GM10847 (cell line): ENCODE data around the gene CYP1B1.

Source experiments
- POLR2A ChIP-seq: IDR thresholded peaks from 2 replicates; pipeline ENCODE4 v1.6.1; 2011; ENCODE audit not compliant: insufficient read length; ENCODE audit errors: extremely low read depth

Gene CYP1B1

DNA sequence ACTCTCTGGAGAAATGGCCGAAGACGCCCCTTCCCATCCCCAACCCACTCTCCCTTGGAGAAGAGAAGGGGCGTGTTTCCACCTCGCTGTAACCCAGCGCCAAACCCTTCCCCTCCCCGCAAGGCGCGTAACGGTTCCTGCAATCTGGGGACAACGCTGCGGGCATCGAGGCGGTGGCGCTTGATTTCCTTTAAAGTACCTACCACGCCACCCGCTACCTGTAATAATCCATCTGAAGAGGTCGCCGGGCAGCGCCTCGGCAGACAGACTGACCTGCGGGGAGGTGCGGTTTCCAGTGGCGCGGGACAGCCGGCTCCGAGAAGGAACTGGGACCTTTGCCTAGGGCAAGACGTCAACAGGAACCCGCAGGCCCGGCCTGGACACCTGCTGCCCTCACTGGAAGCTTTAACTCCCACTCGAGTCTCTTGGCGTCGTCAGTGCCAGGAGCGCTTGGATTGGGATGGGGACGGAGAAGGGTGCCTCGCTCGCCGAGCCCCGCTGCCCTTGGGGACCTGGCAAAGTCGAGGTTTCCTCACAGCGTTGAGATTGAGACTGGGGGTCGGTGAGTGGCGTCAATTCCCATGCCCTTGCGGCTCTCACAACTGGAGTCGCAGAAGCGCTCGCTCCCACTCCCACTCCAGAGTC, at the start of gene CYP1B1:
TSS of gene CYP1B1 (minus strand) at position 645 of the 645 bp plus-strand sequence. CDS start 763 bp downstream, outside the sequence.
- no peak for TF ChIP-seq POLR2A

DNA sequence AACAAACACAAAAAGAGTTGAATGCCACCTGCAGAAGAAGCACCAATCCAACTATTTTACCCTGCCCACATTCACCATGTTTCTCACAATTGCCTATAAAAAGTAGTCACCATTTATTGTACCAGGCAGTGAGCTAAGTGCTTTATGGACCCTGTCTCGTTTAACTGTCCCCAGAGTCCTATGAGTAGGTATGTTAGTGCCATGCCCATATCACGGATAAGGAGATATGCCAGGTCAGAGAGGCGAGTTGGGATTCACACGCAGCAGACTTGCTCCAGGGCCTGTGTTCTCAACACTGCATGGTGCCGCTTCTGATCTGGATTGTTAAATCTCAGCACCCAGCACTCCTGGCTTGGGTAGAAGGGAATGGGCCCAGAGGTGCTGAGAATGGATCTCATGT, 49.1 kb upstream of the CYP1B1 start:
- no peak for TF ChIP-seq POLR2A

DNA sequence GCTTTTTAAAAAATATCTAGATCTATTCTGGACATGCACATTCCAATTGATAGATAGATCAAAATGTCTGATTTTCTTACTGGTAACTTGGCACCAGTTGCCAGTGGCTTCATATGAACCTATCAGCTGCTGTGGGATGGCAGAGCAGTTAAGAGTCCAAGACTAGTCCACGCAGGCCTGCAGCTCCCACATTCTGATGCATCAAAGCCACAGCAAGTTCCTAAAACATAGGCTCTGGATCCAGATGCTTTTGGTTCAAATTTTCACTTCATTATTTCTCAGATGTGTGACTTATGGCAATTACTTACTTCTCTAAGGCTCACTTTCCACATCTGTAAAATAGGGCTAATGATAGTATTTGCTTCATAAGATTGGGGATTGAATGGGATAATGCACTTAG, 48.0 kb upstream of the CYP1B1 start:
- no peak for TF ChIP-seq POLR2A

DNA sequence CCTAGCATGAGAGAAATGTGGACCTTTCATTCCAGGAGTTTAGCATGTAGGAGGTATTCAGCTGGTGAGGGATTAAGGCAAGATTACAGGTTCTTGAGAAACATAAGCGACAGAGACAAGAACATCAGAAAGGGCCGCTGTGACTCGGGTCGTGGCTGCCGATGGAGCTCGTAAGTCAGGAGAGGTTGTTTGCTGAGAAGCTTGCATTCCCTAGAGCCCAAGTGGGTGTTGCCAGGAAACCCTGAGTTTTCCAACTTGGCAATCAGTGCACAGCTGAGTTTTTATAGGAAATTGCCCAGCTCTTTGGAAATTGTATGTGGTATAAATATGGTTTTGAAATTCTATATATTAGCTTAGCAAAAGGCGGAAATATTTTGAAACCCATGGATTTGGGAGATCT, 46.4 kb upstream of the CYP1B1 start:
- no peak for TF ChIP-seq POLR2A

DNA sequence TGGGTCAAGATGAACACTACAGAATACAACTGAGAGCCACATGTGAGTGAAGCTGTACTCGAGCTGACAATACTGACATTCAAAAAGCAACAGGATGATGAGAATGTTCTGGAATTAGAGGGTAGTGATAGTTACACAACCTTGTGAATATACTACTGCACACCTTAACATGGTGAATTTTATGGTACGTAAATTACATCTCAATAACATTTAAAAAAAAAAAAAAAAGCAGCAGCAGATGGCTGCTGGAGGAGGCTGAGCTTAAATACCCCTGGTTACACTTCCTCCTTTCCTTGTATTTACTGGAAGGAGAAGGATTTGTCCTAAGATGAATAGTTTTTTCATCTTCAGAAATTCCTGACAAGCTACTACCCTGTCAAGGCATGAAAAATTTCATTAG, 45.5 kb upstream of the CYP1B1 start:
- TF ChIP-seq POLR2A = no peak

DNA sequence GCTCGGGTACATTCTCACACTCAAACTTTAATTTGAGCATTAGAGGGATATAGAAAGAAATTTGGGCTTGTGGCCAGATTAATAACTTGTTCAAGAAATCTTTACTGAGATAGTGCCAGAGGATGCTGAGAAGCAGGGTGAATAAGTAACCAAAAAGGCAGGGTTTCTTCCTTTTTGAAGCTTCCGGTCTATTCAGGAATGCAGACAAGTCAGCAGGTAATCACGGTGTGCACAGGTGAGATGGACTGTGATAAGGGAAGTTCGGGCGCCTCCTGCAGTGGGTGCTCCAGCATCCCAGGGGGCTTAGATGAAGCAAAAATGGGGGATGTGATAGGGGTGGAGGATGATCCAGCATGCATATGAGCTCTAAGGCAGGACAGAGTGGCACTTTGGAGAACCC, 44.9 kb upstream of the CYP1B1 start:
- no peak for TF ChIP-seq POLR2A

DNA sequence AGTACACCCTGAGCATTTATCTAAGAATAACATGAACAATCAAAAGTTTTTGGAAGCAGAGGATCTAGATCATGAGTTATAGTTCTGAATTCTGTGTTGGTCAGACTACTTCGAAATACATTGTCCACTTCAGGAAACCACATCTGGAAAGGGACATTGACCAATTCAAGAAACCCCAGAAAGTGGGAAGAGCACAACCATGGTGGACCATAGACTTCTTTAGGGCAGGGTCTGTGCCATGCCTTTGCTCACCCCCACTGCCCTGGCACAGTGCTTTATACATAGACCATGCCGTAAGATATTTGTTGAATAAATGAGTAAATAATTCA, 44.3 kb upstream of the CYP1B1 start:
- no peak for TF ChIP-seq POLR2A

DNA sequence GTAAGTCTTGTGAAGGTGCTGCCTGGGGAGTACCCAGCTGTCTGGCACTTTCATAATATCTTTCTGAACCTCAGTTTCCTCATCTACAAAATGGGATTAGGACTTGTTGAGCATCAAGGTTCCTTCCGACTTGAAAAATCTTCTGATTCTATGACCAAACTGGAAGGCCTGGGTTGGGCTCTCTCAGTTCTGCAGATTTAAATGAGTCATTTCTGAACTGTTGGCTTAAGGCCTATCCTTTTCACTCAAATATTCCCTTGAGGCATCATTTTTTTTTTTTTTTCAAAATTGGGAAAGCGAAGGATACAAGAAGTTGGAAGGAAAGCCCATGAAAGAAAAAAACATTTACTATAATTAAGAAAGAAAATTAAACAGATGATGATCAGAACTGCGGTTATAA, 40.8 kb upstream of the CYP1B1 start:
- TF ChIP-seq POLR2A = no peak

DNA sequence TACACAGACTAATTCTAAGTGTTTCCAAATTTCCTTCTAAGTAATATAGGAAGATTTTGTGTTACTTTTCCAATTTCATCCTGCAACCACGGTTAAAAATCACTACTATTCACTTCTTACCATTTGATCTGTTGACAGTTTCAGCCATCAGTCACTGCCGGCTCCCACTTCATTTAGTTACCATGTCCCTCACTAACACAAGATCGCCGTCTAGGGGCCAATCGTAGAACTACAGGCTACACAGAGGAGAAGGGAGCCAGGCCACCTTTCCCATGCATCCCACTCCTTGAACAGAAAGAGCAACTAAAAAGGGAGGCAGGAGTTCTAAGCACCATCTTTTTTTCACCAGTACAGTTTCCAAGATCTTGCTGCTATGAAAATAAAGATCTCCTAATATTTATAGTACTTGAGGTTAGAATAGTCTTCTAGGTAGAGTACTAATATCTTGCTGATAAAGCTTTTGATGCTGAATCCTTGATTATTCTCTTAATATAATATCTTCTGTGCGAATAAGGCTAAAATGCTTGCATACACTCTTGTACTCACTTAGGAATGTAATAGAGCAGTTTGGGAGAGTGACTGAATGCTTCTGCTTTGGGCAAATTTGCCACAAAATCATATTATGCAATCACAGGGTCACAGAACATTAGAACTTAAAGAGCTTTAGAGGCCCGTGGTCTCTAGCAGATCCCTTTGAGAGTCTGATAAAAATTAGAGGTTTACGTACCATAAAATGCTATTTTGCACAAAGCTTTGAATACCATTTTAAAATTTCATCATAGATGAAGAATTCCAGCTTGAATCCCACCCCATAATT, 39.5 kb upstream of the CYP1B1 start:
- no peak for TF ChIP-seq POLR2A

DNA sequence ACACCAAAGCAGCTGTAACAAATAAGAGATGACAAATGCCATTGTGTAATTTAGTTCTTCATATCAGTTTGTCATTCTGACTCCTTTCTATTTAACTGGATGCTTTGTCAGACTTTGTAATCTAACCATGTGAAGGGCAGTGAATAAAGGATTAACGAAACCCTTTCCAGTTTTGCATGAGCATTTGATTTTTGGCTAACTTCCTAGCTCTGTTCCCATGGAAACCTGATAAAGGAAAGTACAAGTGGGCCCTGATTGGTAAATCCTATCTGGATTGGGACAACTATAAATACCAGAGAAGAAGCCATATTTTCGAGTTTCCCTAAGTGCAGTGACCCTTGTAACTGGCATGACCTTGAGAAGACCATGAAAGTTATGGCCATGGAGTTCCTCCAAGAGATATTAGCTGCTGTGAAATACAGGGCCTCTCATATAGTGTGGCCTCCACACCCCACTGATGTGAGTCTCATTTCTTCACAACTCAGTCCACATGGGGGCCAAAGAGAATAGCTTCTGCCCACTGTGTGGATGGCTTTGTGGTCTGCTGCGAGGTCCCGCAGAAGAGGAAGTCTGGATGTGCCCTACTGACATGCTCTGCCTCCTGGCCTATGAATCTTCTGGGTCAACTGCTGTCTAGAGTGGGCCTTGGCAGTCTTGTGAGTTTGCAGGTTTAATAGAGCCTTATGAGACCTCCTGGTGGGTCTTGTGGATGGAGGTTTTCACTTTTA, 38.2 kb upstream of the CYP1B1 start:
- TF ChIP-seq POLR2A = no peak

DNA sequence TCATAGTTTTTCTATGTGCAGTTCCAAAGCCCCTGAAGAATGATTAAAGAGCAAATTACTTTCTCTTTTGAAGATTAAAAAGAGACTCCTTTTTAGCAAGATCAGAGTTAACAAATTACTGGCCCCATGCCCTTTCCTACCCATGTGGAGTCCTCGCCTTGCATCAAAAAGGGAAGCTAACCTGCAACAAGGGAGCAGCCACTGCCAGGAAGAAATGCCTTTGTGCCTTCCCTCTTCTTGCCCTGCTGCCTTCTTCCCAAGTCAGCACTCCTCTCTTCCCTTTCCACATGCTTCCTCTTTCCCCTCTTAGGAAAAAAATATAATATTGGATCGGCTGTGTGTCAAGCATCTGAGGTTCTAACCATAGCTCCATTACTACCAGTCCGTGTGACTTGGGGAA, 37.1 kb upstream of the CYP1B1 start:
- no peak for TF ChIP-seq POLR2A

DNA sequence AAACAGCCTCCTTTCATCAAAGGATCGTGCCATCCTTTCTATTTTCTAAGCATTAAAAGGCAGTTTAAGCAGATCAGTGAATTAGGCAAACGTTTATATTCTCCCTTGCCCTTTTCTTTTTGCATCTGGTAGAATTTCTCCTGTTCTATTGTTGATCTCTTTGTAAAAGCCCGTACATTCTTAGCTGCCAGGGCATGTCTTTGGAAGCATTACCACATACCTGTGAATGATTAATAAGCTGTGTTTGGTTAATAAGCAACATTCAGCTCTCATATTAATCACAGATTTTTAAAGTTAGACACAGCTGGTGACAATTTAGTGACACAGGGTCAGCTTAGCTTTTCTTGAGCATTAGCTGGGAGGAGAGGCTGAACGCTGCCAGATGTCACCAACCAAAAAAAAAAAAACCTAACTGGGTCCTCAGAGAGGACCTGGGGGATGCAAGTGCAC, 33.8 kb upstream of the CYP1B1 start:
- TF ChIP-seq POLR2A = no peak

DNA sequence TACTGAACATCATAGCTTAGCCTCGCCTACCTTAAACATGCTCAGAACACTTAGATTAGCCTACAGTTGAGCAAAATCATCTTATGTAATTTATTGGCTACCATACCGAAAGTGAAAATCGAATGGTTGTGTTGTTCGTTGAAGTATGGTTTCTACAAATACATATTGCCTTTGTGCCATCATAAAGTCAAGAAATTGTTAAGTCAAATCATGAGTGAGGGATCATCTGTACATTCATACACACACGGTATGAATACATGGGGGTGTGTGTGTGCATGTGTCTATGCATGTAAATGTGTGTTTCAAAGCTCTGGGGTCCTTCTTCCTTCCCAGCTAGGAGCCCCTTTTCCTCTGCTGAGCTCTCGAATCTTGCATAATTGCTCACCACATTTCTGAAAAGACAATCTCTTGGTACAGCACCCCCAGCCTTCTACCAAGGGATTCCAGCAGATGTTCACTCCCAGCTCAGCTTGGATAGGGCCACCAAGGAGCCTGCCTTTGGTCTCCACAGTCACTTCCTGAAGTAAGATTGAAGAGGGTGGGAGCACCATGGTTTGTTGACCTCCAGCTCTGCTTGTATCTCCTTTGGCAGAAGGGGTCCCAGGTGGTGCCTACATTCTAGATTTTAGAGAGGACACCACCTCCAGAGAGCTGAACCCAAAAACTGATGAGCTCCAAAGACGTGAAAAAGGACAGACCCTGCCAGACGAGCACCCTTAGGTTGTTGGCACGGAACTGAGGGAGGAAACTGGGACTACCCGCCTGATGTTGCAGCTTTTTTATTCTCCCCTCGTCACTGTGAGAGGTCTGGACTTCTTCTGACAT, 33.2 kb upstream of the CYP1B1 start:
- no peak for TF ChIP-seq POLR2A

DNA sequence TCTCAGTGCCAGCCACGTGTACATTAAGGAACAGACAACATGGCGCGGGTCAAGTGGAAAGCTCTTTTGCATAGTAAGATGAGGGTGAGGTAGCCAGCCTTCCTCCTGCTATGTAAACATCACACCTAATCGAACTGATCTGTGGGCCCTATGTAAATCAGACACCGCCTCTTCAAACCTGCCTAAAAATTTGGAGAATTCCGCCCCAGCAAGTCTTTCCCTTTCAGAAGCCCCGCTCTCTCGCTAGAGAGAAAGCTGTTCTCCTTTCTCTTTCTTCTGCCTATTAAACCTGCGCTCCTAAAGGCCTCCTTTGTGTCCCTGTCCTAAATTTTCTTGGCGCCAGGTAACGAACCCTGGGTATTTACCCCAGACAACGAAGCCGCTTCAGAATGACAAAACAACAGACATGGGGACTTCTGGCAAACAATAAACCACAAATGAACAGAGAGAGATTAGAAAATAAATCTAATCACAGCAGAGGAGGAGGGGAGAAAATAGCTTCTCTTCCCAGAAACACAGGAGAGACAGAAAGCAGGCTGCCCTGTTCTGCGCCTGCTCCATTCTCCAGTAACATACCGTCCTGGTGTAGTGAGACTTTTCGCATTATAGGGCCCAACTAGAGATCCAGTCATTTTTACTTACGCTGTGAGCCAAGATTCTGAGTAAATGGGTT, 31.9 kb upstream of the CYP1B1 start:
- TF ChIP-seq POLR2A = no peak
